HL-60/S4 (cell line): Measurements from ENCODE around the gene CPNE2.
"Not testable (repeated sequence)": the region's sequence is repeated elsewhere in the genome, so short reads cannot be mapped to it uniquely, and the experiment has no call there.

Source experiments
- in situ Hi-C: fragments of 300-500 bp; cut with MboI; formaldehyde crosslinking; loops from 2 replicates; pipeline ENCODE4 v1.14.3; 2022; ENCODE audit warnings: low sequenced_read_pairs

Gene CPNE2

DNA sequence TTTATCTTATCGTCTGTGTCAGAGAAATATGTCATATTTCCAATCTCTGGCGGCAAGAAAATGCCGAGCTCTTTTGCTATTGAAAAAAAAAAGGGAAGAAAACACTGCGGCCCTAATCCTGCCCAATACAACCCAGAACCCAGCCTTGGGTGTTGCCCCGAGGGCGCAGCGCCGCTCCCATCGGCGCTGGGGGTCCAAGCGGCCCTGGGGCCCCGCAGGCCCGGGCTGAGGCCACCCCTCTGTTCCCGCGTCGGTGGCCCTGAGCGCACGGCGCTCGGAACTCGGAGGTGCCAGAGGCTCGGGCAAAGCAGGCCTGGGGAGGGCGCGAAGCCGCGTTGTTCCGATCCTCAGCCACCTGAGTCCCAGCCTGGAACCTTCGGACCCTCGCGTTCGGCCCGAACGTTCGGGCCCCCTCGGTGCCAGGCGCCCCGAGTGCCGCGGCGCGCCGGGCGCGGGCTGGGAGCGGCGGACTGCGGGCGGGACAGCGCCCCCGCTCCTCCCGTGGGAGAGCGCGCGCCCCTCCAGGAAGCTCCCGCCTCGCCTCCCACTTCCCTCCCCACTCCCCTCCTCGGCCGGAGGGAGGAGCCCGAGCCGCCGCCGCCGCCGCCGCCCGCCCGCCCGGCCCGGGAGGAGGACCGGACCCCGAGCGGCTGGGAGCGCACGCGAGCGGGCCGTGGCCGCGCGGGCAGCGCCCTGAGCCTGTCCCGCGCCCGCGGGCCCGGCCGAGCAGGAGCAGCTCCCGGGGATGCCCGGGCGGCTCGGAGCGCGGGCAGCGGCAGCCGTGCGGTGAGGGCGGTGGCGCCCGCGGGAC is at the start of gene CPNE2:
CPNE2 (plus strand) TSS at position 609 of the 811 bp plus-strand sequence. CDS start 18,160 bp downstream, outside the sequence.
- in situ Hi-C loops: no loop called here

- in situ Hi-C loops: no loop called here
Observed at GRCh38 chr16:57043248-57043647, 49.1 kb upstream of the CPNE2 start.

DNA sequence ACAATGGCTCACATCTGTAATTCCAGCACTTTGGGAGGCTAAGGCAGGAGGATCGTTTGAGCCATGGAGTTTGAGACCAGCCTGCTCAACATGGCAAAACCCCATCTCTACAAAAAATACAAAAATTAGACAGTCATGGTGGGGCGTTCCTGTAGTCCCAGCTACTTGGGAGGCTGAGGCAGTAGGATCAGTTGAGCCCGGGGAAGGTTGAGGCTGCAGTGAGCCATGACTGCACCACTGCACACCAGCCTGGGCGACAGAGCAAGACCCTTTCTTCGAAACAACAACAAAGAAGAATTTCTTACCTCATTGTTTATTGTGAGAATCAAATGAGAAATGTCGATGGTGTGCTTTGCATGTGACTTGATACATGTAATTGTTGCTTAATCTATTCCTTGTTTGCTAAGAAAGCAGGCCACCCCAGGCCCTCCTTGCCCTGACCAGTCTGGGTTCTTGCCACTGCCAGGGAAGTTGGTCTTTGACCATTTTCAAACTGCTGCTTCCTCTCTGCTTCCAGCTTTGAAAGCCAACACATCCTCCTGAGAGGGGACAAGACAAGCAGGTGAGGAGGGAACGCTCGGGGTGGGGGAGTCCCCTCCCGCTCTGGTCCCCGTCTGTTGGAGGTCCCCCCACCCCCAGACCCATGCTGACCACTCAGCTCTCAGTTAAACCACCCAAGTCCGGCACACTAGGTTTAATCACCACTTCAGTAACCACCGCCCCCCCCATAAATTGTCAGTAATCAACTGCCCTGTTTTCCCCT is 47.3 kb upstream of the CPNE2 start:
- in situ Hi-C loops: no loop called here

DNA sequence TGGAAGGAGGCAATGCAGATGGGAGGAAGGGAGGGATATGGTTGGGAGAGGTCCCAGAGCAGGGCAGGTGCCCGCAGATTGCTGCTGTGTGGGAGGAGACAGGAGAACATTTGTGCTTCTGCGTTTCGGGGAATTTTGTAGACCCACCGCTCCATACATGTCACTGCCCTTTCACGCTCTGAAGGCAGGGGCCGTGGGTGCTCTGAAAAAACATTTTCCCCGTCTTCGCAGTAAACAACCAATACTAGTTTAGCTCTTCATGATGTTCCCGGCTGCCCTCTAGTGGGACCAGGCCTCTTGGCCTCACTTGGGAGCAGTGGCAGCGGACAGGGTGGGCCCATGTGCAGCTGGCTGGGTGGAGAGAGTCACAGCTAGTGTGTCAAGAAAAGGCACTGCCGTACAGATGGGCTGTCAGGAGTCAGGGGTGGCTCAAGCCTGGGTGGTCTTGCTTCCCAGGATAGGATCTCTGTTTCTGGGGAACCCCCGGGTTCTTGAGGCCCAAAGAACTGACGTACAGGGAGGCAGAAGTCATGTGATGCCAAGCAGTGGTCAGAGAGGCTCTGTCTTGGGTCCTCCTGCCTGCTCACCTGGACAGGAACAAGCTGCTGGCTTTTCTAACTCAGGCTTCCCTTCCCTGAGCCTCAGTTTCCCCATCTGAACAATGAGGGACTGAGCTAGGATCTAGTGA is 46.5 kb upstream of the CPNE2 start:
- in situ Hi-C loops: no loop called here

GRCh38 chr16:57048095-57048494 is 44.3 kb upstream of the CPNE2 start:
- in situ Hi-C loops: no loop called here

GRCh38 chr16:57049678-57050077 is 42.7 kb upstream of the CPNE2 start:
- in situ Hi-C loops: no loop called here

GRCh38 chr16:57051696-57052228 is 40.6 kb upstream of the CPNE2 start:
- in situ Hi-C loops: no loop called here

- in situ Hi-C loops: no loop called here
Observed at GRCh38 chr16:57053206-57053605, 39.2 kb upstream of the CPNE2 start.

GRCh38 chr16:57054338-57054737 is 38.0 kb upstream of the CPNE2 start:
- in situ Hi-C loops: no loop called here

GRCh38 chr16:57054771-57055170 is 37.6 kb upstream of the CPNE2 start:
- in situ Hi-C loops: no loop called here

GRCh38 chr16:57055671-57056070 is 36.7 kb upstream of the CPNE2 start:
- in situ Hi-C loops: no loop called here

GRCh38 chr16:57058291-57058861 is 34.0 kb upstream of the CPNE2 start:
- in situ Hi-C loops: no loop called here

DNA sequence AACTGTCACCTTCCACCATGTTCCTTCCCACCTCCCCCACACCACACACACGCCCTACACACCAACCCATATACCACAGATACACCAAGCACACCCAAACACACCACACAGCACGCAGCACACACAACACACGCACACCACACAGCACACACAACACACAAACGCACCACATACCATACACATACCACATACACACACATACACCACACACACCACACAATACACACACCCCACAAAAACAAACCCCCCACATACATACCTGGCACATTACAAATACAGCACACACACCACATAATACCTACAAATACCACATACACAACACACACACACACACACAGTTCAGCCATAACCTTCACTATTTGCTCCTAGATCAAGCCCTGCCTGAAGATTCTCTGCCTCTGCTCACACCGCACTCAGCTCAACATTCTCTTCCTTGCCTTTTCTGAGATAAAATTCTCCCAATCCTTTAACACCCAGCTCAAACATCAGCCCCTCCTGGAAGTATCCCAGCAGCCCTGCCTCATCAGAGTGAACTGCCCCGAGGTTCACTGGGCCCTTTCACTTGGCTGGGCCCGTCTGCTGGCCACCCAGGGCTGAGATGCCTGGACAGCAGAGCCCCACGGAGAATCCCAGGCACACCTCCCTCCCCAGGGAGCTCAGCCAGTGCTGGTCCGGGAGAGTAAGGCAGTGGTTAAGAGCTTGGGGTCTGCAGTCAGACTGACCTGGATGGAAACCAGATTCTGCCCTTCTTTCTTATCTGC is 31.9 kb upstream of the CPNE2 start:
- in situ Hi-C loops: no loop called here

- in situ Hi-C loops: no loop called here
Observed at GRCh38 chr16:57061084-57061905, 31.1 kb upstream of the CPNE2 start.

DNA sequence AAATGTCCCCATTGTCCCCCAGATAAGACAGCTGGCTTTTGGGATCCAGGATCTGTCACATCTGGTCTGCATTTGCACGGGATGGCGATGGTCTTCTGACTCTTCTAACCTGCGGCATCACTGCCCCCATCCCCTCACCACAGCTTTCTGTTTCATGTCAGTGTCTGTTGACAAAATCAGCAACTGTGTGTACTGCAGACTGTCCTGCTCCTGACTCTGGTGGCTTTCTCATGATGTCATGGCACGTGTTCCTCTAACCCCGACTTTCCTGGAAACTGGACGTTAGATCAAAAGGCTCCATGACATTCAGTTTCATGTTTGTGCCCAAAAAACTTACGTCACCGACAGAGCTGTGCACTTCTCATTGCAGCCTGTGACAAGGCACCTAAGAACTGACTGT is 30.1 kb upstream of the CPNE2 start:
- in situ Hi-C loops: no loop called here

DNA sequence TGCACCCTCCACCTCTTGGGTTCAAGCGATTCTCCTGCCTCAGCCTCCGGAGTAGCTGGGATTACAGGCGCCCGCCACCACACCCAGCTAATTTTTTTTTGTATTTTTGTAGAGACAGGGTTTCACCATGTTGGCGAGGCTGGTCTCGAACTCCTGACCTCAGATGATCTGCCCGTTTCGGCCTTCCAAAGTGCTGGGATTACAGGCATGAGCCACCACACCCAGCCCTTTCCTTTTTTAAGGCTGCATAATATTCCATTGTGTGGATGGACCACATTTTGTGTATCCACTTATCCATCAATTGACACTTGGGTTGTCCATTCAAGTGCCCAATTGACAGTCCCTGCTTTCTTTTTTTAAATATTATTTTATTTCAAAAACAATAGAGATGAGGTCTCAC is 29.2 kb upstream of the CPNE2 start:
- in situ Hi-C loops: not testable (repeated sequence)

- in situ Hi-C loops: no loop called here
Observed at GRCh38 chr16:57064995-57065394, 27.4 kb upstream of the CPNE2 start.

- in situ Hi-C loops: no loop called here
Observed at GRCh38 chr16:57066625-57067024, 25.8 kb upstream of the CPNE2 start.

DNA sequence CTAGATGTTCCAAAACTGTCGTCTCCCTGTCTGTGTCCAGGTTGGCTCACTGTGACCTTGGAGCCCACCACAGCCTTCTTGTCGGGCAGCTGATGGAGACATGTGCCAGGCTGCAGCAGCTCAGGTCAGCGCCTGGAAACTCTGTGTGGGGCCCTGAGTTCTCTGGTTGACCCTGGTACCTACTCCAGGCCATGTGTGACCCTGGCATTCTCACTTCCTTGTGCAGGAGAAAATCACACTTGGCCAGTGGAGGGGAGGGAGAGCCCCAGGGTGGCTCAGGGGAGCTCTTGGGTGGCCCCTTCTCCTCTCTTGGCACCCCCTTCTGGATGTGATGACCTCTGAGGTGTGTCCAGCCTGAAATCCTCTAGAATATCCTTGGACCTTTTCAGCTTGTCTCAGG is 25.0 kb upstream of the CPNE2 start:
- in situ Hi-C loops: no loop called here
